Activated naive CD8-positive, alpha-beta T cell treated with anti-CD3 and anti-CD28 coated beads, Interleukin-2, amount 10 ng/mL, durations not matched to agents 7 days and 5 days (primary cell): ENCODE results near the gene GPR33. TPM values are rescaled to one million over a fixed set of nuclear protein-coding genes. Genes with fewer than 3 reads are reported as not detected.

Experiments
- ATAC-seq: fragments of 150-1000 bp; cut with Tn5 transposase; one replicate; pipeline ENCODE4 v1.10.0; 2021; ENCODE audit warnings: low read depth, moderate library complexity
- POLR2A ChIA-PET: fragments of 350-600 bp; sonication (Branson Sonifier 250); formaldehyde crosslinking; loops from one replicate; lab custom pipeline; 2021; ENCODE audit warnings: antibody characterized with exemption; lab: Charles Lee
- DNase-seq: peaks from one replicate; pipeline ENCODE4 v3.0.0; 2021
- H3K27ac Mint-ChIP-seq: one replicate; pipeline ENCODE4 v1.8.0; 2022; ENCODE audit warnings: mild to moderate bottlenecking, mixed read lengths
- H3K27me3 Mint-ChIP-seq: one replicate; pipeline ENCODE4 v1.8.0; 2022; ENCODE audit warnings: mild to moderate bottlenecking, moderate library complexity, mixed read lengths
- H3K36me3 Mint-ChIP-seq: one replicate; pipeline ENCODE4 v1.8.0; 2021; ENCODE audit warnings: mild to moderate bottlenecking, mixed read lengths
- H3K4me1 Mint-ChIP-seq: one replicate; pipeline ENCODE4 v1.8.0; 2021; ENCODE audit warnings: mixed read lengths
- H3K4me3 Mint-ChIP-seq: one replicate; pipeline ENCODE4 v1.8.0; 2022; ENCODE audit warnings: mild to moderate bottlenecking, moderate library complexity, mixed read lengths
- H3K9me3 Mint-ChIP-seq: one replicate; pipeline ENCODE4 v1.8.0; 2021; ENCODE audit warnings: mixed read lengths
- total RNA-seq, 2 experiments: library from RNA; stranded (reverse); gene quantifications; one replicate each; pipeline ENCODE4 v1.2.3, GENCODE V29; 2021

The GPR33 gene, protein sequence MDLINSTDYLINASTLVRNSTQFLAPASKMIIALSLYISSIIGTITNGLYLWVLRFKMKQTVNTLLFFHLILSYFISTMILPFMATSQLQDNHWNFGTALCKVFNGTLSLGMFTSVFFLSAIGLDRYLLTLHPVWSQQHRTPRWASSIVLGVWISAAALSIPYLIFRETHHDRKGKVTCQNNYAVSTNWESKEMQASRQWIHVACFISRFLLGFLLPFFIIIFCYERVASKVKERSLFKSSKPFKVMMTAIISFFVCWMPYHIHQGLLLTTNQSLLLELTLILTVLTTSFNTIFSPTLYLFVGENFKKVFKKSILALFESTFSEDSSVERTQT
- total RNA-seq, result not detected

DNA sequence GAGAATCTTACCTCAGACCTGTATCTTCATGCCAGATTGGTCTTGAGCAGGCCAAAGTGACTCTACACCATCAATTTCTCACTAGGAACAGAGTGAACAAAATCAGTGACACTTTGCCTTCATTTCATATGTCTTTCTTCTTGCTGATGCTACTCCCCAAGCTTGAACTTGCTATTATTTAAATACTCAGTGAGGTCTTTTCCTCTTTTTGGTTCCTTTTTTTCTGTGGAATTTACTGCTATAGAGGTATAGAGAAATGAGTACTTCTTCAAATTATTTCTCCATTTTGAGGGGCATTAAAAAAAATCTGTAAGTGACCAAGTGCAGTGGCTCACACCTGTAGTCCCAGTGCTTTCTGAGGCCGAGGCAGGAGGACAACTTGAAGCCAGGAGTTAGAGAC lies at the start of gene GPR33:
GPR33 (minus strand) TSS at position 154 of the 400 bp plus-strand sequence. CDS start 4,074 bp downstream, outside the sequence.
- Mint-ChIP-seq H3K27ac (no peak within 1 kb of the TSS), H3K4me3 (no peak within 1 kb of the TSS)

DNA sequence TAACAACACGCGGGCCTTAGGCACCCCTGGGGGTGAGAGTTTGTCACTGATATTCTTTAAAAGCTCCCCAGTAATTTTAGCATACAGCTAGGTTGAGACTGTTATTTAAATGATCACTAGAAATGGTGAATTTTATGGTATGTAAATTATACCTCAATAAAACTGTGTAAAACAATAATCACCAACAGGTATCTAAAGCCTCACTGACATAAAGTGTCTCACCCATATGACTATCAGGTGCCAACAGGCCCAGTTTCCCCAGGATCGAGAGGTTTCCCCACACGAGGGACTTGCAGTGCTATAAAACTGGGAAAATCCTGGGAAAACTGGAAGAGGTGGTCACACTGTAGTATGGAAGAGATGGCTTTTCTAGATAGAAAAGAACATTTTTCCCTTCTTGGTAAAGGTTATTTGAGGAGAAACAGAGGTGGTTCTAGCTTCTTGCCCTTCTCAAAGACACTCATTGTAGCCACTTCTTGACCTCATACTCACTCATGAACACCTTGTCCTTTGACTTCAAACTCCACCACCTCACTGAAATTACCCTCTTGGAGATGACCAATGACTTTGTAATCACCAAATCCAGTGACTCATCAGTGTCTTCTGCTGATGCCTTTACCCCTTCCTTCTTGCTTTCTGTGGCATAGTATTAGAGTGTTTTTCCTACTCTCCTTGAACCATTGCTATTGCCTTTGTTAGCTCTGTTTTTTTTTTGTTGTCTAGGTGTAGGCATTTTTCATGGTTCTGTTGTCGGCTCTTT lies 48.5 kb upstream of the GPR33 start:
- POLR2A ChIA-PET, result no interaction called here
- ATAC-seq, result no peak
- DNase-seq, result no peak
- Mint-ChIP-seq H3K27ac (no peak overlapping the region), H3K9me3 (no peaks in the 10 kb centered on the region), H3K27me3 (peaks cover 17% of the 10 kb centered on the region), H3K4me3 (no peak overlapping the region), H3K4me1 (no peaks in the 10 kb centered on the region), H3K36me3 (no peaks in the 10 kb centered on the region)

More for the DNA sequence above, at the start of gene GPR33:
- ATAC-seq (no peak), DNase-seq (no peak)
- Mint-ChIP-seq H3K27me3 (peaks cover 5% of the 10 kb centered on the region), H3K4me1 (no peaks in the 10 kb centered on the region), H3K36me3 (no peaks in the 10 kb centered on the region), H3K9me3 (no peaks in the 10 kb centered on the region)
- POLR2A ChIA-PET, result no interaction called here

DNA sequence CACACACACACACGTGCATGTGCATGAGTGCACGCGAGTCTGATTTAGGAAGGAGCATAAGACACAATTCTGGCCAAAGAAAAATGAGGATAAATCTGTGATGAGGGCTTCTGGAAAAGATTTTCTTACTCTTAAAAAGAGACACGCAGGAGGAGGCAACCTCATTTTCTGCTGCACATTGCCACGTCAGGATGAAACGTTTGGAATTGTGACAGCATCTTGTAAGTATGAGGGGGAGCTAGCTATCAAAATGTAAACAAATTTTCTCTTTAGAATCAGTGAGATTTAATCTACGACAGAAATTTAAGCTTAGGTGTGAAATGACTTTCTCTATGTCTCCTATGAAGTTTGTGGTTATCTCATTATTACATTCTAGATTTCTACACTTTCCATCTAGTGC lies 42.3 kb upstream of the GPR33 start:
- POLR2A ChIA-PET, result no interaction called here
- H3K9me3 Mint-ChIP-seq, result no peaks in the 10 kb centered on the region
- ATAC-seq (no peak), DNase-seq (no peak)
- H3K36me3 Mint-ChIP-seq, result no peaks in the 10 kb centered on the region
- H3K4me1 Mint-ChIP-seq, result no peaks in the 10 kb centered on the region
- H3K27me3 Mint-ChIP-seq, result peaks cover 13% of the 10 kb centered on the region
- H3K27ac Mint-ChIP-seq, result no peak overlapping the region
- H3K4me3 Mint-ChIP-seq, result no peak overlapping the region

DNA sequence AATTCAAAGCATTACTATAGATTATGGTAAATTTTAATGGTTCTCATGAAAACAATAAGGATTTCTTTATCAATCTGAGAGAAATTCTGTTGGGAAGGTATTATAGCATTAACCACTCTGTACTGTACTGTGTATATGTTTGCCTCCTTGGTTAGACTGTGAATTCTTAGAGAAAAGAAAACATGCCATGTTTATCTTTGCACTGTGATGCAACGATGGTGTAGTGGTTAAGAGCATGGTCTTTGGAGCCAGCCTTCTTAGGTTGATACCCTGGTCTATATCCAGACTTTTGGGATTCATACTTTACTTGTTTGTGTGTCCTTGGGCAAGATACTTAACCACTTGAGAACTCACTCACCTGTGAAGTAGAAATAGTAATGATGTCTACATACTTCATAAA lies 41.2 kb upstream of the GPR33 start:
- H3K9me3 Mint-ChIP-seq, result no peaks in the 10 kb centered on the region
- peaks cover 9% of the 10 kb centered on the region for H3K27me3 Mint-ChIP-seq
- no peaks in the 10 kb centered on the region for H3K4me1 Mint-ChIP-seq
- POLR2A ChIA-PET, result no interaction called here
- no peak overlapping the region for H3K4me3 Mint-ChIP-seq
- ATAC-seq (no peak), DNase-seq (no peak)
- H3K36me3 Mint-ChIP-seq, result no peaks in the 10 kb centered on the region
- no peak overlapping the region for H3K27ac Mint-ChIP-seq

DNA sequence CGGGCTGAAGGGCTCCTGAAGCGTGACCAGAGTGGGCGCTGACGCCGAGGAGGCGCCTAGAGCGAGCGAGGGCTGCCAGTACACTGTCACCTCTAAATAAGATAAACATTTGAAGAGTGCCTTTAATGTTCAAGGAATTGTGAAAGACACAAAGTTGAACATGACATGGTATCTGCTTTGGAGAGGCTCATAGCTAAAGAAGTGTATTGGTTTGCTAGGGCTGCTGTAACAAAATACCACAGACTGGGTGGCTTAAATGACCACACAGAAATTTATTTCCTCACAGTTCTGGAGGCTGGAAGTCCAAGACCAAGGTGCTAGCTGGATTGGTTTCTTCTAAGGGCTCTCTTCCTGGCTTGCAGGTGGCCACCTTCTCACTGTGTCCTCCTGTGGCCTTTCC lies 39.7 kb upstream of the GPR33 start:
- H3K36me3 Mint-ChIP-seq, result no peaks in the 10 kb centered on the region
- ATAC-seq (no peak), DNase-seq (no peak)
- POLR2A ChIA-PET, result no interaction called here
- no peaks in the 10 kb centered on the region for H3K4me1 Mint-ChIP-seq
- no peaks in the 10 kb centered on the region for H3K9me3 Mint-ChIP-seq
- H3K4me3 Mint-ChIP-seq, result no peak overlapping the region
- peaks cover 6% of the 10 kb centered on the region for H3K27me3 Mint-ChIP-seq
- H3K27ac Mint-ChIP-seq, result no peak overlapping the region

DNA sequence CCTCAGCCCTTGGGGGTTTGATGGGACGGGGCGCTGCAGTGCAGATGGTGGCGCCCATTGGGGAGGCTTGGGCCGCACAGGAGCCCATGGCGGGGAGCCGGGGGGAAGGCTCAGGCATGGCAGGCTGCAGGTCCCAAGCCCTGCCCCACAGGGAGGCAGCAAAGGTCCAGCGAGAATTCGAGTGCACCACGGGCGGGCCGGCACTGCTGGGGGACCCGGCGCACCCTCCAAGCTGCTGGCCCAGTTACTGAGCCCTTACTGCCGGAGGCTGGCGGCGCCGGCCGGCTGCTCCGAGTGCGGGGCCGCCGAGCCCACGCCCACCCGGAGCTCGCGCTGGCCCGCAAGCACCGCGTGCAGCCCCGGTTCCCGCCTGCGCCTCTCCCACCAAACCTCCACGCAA lies 39.2 kb upstream of the GPR33 start:
- POLR2A ChIA-PET, result no interaction called here
- peaks cover 6% of the 10 kb centered on the region for H3K27me3 Mint-ChIP-seq
- DNase-seq, result no peak
- no peak overlapping the region for H3K4me3 Mint-ChIP-seq
- H3K36me3 Mint-ChIP-seq, result no peaks in the 10 kb centered on the region
- H3K4me1 Mint-ChIP-seq, result no peaks in the 10 kb centered on the region
- H3K9me3 Mint-ChIP-seq, result no peaks in the 10 kb centered on the region
- no peak overlapping the region for H3K27ac Mint-ChIP-seq
- no peak for ATAC-seq

DNA sequence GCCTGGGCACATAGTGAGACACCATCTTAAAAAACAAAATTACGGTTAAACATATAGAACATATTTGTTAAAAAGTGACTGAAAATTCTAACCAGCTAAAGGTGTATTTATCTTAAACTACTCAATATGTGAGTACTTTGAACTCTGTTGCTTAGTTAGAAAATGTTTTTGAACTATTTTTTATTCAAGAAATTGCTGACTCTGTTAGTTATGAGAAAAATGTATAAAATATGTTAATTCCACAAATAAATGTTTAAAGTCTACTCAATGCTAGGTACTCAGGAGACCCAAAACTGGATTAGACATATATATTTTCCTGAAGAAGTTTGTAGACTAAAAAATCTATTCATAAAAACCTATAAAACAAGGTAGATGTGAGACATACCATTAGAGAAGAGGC lies 23.0 kb upstream of the GPR33 start:
- H3K4me3 Mint-ChIP-seq, result no peak overlapping the region
- no peaks in the 10 kb centered on the region for H3K36me3 Mint-ChIP-seq
- POLR2A ChIA-PET, result no interaction called here

DNA sequence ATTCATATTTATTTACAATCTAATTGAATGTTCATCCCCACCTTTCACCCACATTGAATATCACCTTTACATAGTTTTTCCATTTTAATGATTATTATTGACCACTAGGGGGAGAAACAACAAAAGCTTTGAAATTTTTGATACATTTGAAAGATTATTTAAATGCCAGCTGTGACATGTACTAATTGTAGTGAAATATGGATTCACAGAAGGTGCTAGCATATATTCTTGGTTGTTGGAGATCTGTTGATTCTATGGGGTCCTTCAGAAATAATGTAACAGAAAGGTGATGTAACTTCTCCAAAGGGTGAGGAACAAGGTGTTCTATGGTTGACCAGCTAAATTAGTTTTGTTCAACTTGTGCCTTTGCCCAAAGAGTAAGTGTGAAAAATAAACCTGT lies 22.4 kb upstream of the GPR33 start:
- no peak overlapping the region for H3K4me3 Mint-ChIP-seq
- POLR2A ChIA-PET, result no interaction called here
- no peaks in the 10 kb centered on the region for H3K4me1 Mint-ChIP-seq
- ATAC-seq (no peak), DNase-seq (no peak)
- H3K27me3 Mint-ChIP-seq, result peaks cover 6% of the 10 kb centered on the region
- no peaks in the 10 kb centered on the region for H3K36me3 Mint-ChIP-seq
- no peak overlapping the region for H3K27ac Mint-ChIP-seq
- H3K9me3 Mint-ChIP-seq, result no peaks in the 10 kb centered on the region

More for the DNA sequence above, 23.0 kb upstream of the GPR33 start:
- DNase-seq, result no peak
- Mint-ChIP-seq H3K27me3 (peaks cover 6% of the 10 kb centered on the region), H3K27ac (no peak overlapping the region), H3K9me3 (no peaks in the 10 kb centered on the region), H3K4me1 (no peaks in the 10 kb centered on the region)
- no peak for ATAC-seq

DNA sequence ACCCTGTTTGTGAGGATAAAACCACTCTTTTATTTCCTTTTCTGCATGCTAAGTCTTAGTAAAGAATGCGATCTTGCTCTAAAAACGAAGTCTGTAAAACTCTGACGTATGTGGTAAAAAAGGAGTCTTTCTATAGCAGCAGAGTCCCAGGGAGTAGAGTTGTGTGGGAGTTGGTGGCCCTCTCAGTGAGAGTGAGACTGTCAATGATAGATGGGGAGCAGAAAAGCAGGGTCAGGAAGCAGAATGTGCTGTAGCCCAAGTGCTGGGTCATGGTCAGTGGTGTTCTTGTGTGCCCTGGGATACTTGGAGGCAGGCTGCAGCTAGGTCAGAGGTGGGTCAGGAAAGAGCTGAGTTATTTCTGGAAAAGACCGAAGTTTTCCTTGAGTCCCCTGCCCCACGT lies 20.3 kb upstream of the GPR33 start:
- ATAC-seq (no peak), DNase-seq (no peak)
- Mint-ChIP-seq H3K4me1 (no peaks in the 10 kb centered on the region), H3K27ac (no peak overlapping the region), H3K9me3 (no peaks in the 10 kb centered on the region), H3K27me3 (peaks cover 6% of the 10 kb centered on the region), H3K4me3 (no peak overlapping the region), H3K36me3 (no peaks in the 10 kb centered on the region)
- POLR2A ChIA-PET, result no interaction called here

DNA sequence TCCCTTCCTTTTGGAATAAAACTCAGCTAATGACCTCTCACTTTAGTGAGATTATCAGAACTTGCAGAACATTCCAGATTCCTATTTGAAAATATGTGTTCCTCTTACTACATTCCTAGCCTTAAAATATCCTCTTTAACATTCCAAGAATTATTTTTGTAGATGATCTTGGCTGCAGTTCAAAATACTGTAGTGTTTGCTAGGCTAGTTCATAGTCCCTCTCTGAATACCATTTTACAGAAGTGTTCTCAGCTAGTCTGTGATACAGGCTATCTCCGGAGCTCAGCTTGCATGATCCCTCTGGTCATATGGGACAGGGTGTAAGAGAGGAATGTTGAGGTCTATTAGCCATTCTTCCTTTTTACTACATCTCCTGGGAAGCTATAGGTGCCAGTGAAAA lies 17.6 kb upstream of the GPR33 start:
- no peak for ATAC-seq
- no peaks in the 10 kb centered on the region for H3K36me3 Mint-ChIP-seq
- peaks cover 6% of the 10 kb centered on the region for H3K27me3 Mint-ChIP-seq
- DNase-seq, result no peak
- POLR2A ChIA-PET, result no interaction called here
- H3K4me3 Mint-ChIP-seq, result no peak overlapping the region
- H3K27ac Mint-ChIP-seq, result no peak overlapping the region
- H3K4me1 Mint-ChIP-seq, result no peaks in the 10 kb centered on the region
- H3K9me3 Mint-ChIP-seq, result no peaks in the 10 kb centered on the region

DNA sequence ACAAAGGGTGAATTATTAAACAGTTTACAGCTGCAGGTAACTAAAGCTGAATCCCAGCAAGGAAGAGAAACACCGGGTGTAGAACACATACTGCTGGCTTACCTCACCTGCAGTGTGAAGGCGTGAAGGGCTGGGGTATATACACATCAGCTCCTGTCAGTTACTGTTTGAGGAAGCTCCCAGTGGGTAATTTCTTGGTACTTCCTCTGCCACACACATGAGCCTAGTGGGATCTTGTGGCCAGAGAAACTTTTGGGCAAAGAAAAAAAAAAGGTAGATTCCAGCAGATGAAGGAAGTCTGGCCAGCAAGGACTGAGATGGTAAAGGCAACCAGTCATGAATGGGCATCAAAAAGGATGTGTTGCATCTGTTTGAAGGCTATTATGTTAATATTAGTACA lies 14.0 kb upstream of the GPR33 start:
- ATAC-seq (no peak), DNase-seq (no peak)
- peaks cover 12% of the 10 kb centered on the region for H3K27me3 Mint-ChIP-seq
- no peak overlapping the region for H3K4me3 Mint-ChIP-seq
- POLR2A ChIA-PET, result no interaction called here
- H3K9me3 Mint-ChIP-seq, result no peaks in the 10 kb centered on the region
- H3K36me3 Mint-ChIP-seq, result no peaks in the 10 kb centered on the region
- no peak overlapping the region for H3K27ac Mint-ChIP-seq
- no peaks in the 10 kb centered on the region for H3K4me1 Mint-ChIP-seq

DNA sequence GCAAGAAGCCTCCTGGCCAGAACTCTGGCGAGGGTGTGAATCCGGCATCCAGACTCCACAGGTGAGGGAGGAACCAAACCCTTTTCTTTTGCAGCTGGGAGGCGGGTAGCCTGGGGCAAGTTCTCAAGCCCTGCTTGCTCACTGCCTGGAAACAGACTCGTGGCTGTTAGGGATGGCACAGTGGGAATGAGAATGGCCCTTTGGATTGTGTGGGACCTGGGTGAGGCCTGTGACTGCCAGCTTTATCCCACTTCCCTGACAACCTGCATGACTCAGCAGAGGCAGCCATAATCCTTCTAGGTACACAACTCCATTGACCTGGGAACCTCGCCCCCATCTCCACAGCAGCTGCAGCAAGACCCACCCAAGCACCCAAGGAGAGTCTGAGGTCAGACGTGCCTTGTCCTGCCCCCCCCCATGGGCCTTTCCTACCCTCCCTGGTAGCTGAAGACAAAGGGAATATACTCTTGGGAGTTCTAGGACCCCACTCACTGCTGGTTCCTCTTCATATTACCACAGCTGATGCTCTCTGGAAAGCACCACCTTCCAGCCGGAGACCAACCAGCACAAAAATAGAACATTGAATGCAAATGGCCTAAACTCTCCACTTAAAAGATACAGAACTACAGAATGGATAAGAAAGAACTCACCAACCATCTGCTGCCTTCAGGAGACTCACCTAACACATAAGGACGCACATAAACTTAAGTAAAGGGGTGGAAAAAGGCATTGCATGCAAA lies 5.1 kb upstream of the GPR33 start:
- DNase-seq (no peak), ATAC-seq (no peak)
- no peaks in the 10 kb centered on the region for H3K4me1 Mint-ChIP-seq
- no peak overlapping the region for H3K27ac Mint-ChIP-seq
- no peaks in the 10 kb centered on the region for H3K36me3 Mint-ChIP-seq
- peaks cover 9% of the 10 kb centered on the region for H3K27me3 Mint-ChIP-seq
- POLR2A ChIA-PET, result no interaction called here
- H3K4me3 Mint-ChIP-seq, result no peak overlapping the region
- H3K9me3 Mint-ChIP-seq, result no peaks in the 10 kb centered on the region

DNA sequence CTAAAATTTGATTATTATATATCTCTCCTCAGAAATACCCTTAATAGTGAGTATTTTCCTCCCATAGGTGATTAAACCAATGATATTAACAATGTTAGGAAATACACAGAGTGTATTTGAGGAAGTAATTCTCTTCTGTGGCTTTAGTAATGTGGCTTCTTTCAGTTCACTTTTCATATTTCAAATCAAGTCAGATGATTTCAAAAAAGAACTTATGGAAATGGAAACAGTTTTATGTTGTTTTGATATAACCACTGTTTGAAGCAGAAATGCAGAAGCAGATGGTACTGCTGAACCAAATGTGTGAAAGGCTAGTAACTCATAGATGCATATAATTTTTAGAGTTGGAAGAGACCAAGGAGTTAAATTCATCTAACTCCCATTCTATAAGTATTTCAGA lies 1.9 kb upstream of the GPR33 start:
- POLR2A ChIA-PET, result no interaction called here
- no peak overlapping the region for H3K27ac Mint-ChIP-seq
- no peaks in the 10 kb centered on the region for H3K36me3 Mint-ChIP-seq
- H3K27me3 Mint-ChIP-seq, result peaks cover 5% of the 10 kb centered on the region
- no peaks in the 10 kb centered on the region for H3K4me1 Mint-ChIP-seq
- ATAC-seq (no peak), DNase-seq (no peak)
- H3K9me3 Mint-ChIP-seq, result no peaks in the 10 kb centered on the region
- no peak overlapping the region for H3K4me3 Mint-ChIP-seq
